ENCODE measurements around the gene VTI1A.

DNA sequence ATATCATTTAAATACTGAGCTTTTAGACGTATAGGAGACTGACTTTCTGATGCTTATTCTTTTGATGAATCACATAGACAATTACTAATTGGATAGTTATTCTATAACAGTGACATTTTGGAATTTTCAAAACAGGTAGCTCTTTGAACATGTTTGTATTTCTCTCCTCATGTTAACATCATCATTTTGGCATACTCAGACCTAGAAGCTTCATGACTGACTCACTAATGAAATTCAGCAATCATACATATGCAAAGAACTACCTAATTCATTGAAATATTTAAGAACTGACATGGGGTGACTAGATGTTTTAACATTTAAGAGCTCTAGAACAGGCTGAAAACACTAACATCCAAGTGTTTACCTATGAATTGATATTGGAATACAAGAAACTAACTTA is 192.3 kb downstream of the VTI1A start:
- TF ChIP-seq POLR2A (IDR thresholded peaks at IDR 0.05): no peak
- TF ChIP-seq, protein P1, sequence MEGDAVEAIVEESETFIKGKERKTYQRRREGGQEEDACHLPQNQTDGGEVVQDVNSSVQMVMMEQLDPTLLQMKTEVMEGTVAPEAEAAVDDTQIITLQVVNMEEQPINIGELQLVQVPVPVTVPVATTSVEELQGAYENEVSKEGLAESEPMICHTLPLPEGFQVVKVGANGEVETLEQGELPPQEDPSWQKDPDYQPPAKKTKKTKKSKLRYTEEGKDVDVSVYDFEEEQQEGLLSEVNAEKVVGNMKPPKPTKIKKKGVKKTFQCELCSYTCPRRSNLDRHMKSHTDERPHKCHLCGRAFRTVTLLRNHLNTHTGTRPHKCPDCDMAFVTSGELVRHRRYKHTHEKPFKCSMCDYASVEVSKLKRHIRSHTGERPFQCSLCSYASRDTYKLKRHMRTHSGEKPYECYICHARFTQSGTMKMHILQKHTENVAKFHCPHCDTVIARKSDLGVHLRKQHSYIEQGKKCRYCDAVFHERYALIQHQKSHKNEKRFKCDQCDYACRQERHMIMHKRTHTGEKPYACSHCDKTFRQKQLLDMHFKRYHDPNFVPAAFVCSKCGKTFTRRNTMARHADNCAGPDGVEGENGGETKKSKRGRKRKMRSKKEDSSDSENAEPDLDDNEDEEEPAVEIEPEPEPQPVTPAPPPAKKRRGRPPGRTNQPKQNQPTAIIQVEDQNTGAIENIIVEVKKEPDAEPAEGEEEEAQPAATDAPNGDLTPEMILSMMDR (IDR thresholded peaks at IDR 0.05): no peak
